Neuronal stem cell (in vitro differentiated cells): Measurements from ENCODE around the gene BLOC1S5.

Experiments used
- DNase-seq: peaks from one replicate; pipeline ENCODE4 v3.0.0-alpha.2; 2013; ENCODE audit warnings: low spot score
- H2AFZ ChIP-seq: one replicate; pipeline ENCODE4 v1.6.1; 2013; ENCODE audit warnings: mild to moderate bottlenecking, low read length, inconsistent platforms
- H2AK5ac ChIP-seq: 2 replicates; pipeline ENCODE4 v1.6.1; 2013; ENCODE audit warnings: low read depth, mild to moderate bottlenecking, inconsistent platforms, low read length, moderate library complexity, mixed read lengths
- H2BK120ac ChIP-seq: 2 replicates; pipeline ENCODE4 v1.6.1; 2013; ENCODE audit warnings: low read depth, mild to moderate bottlenecking, inconsistent platforms, low read length, moderate library complexity, mixed read lengths
- H2BK12ac ChIP-seq: one replicate; pipeline ENCODE4 v1.6.1; 2013; ENCODE audit warnings: low read length, inconsistent platforms
- H2BK15ac ChIP-seq: 2 replicates; pipeline ENCODE4 v1.6.1; 2013; ENCODE audit warnings: mild to moderate bottlenecking, low read length, inconsistent platforms, mixed read lengths
- H2BK5ac ChIP-seq: one replicate; pipeline ENCODE4 v1.6.1; 2013; ENCODE audit warnings: inconsistent platforms, mild to moderate bottlenecking, low read length, moderate library complexity
- H3K14ac ChIP-seq: one replicate; pipeline ENCODE4 v1.6.1; 2013; ENCODE audit warnings: low read length, inconsistent platforms
- H3K18ac ChIP-seq: 2 replicates; pipeline ENCODE4 v1.6.1; 2013; ENCODE audit warnings: low read length, inconsistent platforms
- H3K23ac ChIP-seq: 2 replicates; pipeline ENCODE4 v1.6.1; 2013; ENCODE audit warnings: low read depth, mild to moderate bottlenecking, mixed read lengths, low read length, inconsistent platforms; ENCODE audit not compliant: poor library complexity
- H3K27ac ChIP-seq: replicated peaks from 3 replicates; pipeline ENCODE4 v1.5.1; 2013; ENCODE audit warnings: low read length, inconsistent platforms
- H3K27me3 ChIP-seq, 3 experiments: 2 replicates each; pipeline ENCODE4 v1.6.1; 2013; ENCODE audit warnings: low read length in 3 of 3, mild to moderate bottlenecking in 2 of 3, inconsistent platforms in 1 of 3, low read depth in 1 of 3, mixed read lengths in 1 of 3, moderate library complexity in 1 of 3; ENCODE audit not compliant: control insufficient read depth in 3 of 3, insufficient read depth in 3 of 3
- H3K36me3 ChIP-seq, 2 donors: replicated peaks in 1 of 2; 2 replicates each; pipeline ENCODE4 v1.6.1; 2013; ENCODE audit warnings: low read length in 2 of 2; ENCODE audit not compliant: control insufficient read depth in 2 of 2, insufficient read depth in 2 of 2
- H3K4ac ChIP-seq: 2 replicates; pipeline ENCODE4 v1.6.1; 2013; ENCODE audit warnings: inconsistent platforms, mild to moderate bottlenecking, low read length, moderate library complexity
- H3K4me1 ChIP-seq, 2 donors: 1 replicate in 1 of 2; 2 replicates in 1 of 2; pipeline ENCODE4 v1.6.1; 2013; ENCODE audit warnings: low read length in 2 of 2, low read depth in 1 of 2; ENCODE audit not compliant: control insufficient read depth in 2 of 2, insufficient read depth in 1 of 2
- H3K4me2 ChIP-seq: one replicate; pipeline ENCODE4 v1.6.1; 2013; ENCODE audit warnings: mild to moderate bottlenecking, low read length, inconsistent platforms; ENCODE audit not compliant: insufficient read depth, poor library complexity, severe bottlenecking
- H3K4me3 ChIP-seq, 2 donors: 2 replicates each; pipeline ENCODE4 v1.5.1; 2013; ENCODE audit warnings: low read length in 2 of 2, mild to moderate bottlenecking in 2 of 2, inconsistent platforms in 1 of 2, moderate library complexity in 1 of 2
- H3K79me1 ChIP-seq: one replicate; pipeline ENCODE4 v1.6.1; 2013; ENCODE audit warnings: low read depth, mild to moderate bottlenecking, inconsistent platforms, low read length, moderate library complexity
- H3K9ac ChIP-seq: one replicate; pipeline ENCODE4 v1.6.1; 2013; ENCODE audit warnings: mild to moderate bottlenecking, low read depth, low read length, inconsistent platforms; ENCODE audit not compliant: poor library complexity
- H3K9me3 ChIP-seq, 2 donors: replicated peaks in 1 of 2; 2 replicates each; pipeline versions ENCODE3 to v1.6.1; 2013; ENCODE audit warnings: low read length in 2 of 2, mild to moderate bottlenecking in 2 of 2, inconsistent platforms in 1 of 2, low read depth in 1 of 2, mixed read lengths in 1 of 2, moderate library complexity in 1 of 2; ENCODE audit not compliant: control insufficient read depth in 2 of 2, insufficient read depth in 1 of 2
- H4K8ac ChIP-seq: one replicate; pipeline ENCODE4 v1.6.1; 2013; ENCODE audit warnings: low read depth, mild to moderate bottlenecking, inconsistent platforms, low read length, moderate library complexity
- H4K91ac ChIP-seq: one replicate; pipeline ENCODE4 v1.6.1; 2013; ENCODE audit warnings: low read length, low read depth, mild to moderate bottlenecking, inconsistent platforms; ENCODE audit not compliant: poor library complexity
- WGBS, 2 donors: extraction: QIAGEN DNeasy Blood & Tissue Kit; methylation state at CpG; one replicate each; pipeline ENCODE4 v1.1.7; 2013; ENCODE audit warnings: missing lambda C conversion rate in 2 of 2, mixed read lengths in 1 of 2; ENCODE audit not compliant: insufficient read length in 2 of 2, insufficient replicate concordance in 1 of 2; ENCODE audit errors: extremely low coverage in 2 of 2; 5-methylcytosine and 5-hydroxymethylcytosine counted together

The BLOC1S5 gene

GRCh38 chr6:7978736-7979135 lies 85.5 kb downstream of the BLOC1S5 start:
- Histone ChIP-seq H4K8ac (no peak overlapping the region), H3K14ac (no peak overlapping the region), H2AFZ (no peak overlapping the region), H3K4me2 (no peak overlapping the region), H3K18ac (no peak overlapping the region), H3K9ac (no peak overlapping the region), H4K91ac (no peak overlapping the region), H3K4me1 (peaks cover 0 to 9% of the 10 kb centered on the region in 2 donors), H2BK15ac (no peak overlapping the region), H2BK5ac (no peak overlapping the region), H2BK12ac (no peak overlapping the region), H2BK120ac (no peak overlapping the region), H3K9me3 (peaks cover 2 to 46% of the 10 kb centered on the region in 2 donors), H3K36me3 (no peaks in the 10 kb centered on the region), H2AK5ac (no peak overlapping the region), H3K23ac (no peak overlapping the region), H3K4ac (no peak overlapping the region), H3K79me1 (no peaks in the 10 kb centered on the region), H3K27ac (no peak overlapping the region), H3K27me3 (peaks cover 0 to 89% (median 0%) of the 10 kb centered on the region in 3 experiments), H3K4me3 (no peak overlapping the region)
- no CpG with 5 or more reads among the region's 3 CpGs for WGBS, 2 donors
- peak; percentile 76 for DNase-seq

- no peak overlapping the region for H3K4me2 ChIP-seq
- DNase-seq, result no peak
- peak overlapping the region in 1 of 2 donors; percentile 36 for H3K4me3 ChIP-seq
- no peak overlapping the region for H3K27ac ChIP-seq
- no peak overlapping the region for H2BK15ac ChIP-seq
- H4K91ac ChIP-seq, result no peak overlapping the region
- H3K23ac ChIP-seq, result no peak overlapping the region
- peaks cover 2 to 49% of the 10 kb centered on the region in 2 donors for H3K9me3 ChIP-seq
- H3K79me1 ChIP-seq, result no peaks in the 10 kb centered on the region
- no CpG with 5 or more reads among the region's 8 CpGs for WGBS, 2 donors
- no peak overlapping the region for H2BK12ac ChIP-seq
- H3K4me1 ChIP-seq, result peaks cover 0 to 9% of the 10 kb centered on the region in 2 donors
- no peak overlapping the region for H2BK120ac ChIP-seq
- H3K14ac ChIP-seq, result no peak overlapping the region
- no peak overlapping the region for H2AFZ ChIP-seq
- no peak overlapping the region for H3K9ac ChIP-seq
- H2BK5ac ChIP-seq, result no peak overlapping the region
- H3K4ac ChIP-seq, result no peak overlapping the region
- H3K18ac ChIP-seq, result no peak overlapping the region
- peaks cover 0 to 91% (median 0%) of the 10 kb centered on the region in 3 experiments for H3K27me3 ChIP-seq
- no peak overlapping the region for H4K8ac ChIP-seq
- no peaks in the 10 kb centered on the region for H3K36me3 ChIP-seq
- no peak overlapping the region for H2AK5ac ChIP-seq
These were observed 87.6 kb downstream of the BLOC1S5 start for GRCh38 chr6:7976485-7977056.

- Histone ChIP-seq H3K36me3 (no peaks in the 10 kb centered on the region), H2BK12ac (no peak overlapping the region), H3K18ac (peak overlapping the region; percentile 27), H3K4ac (no peak overlapping the region), H3K4me3 (no peak overlapping the region), H3K9me3 (peaks cover 2 to 45% of the 10 kb centered on the region in 2 donors), H3K23ac (no peak overlapping the region), H2BK15ac (no peak overlapping the region), H2BK5ac (no peak overlapping the region), H3K9ac (no peak overlapping the region), H3K27me3 (peaks cover 0 to 90% (median 0%) of the 10 kb centered on the region in 3 experiments), H4K91ac (no peak overlapping the region), H2BK120ac (no peak overlapping the region), H3K14ac (no peak overlapping the region), H4K8ac (no peak overlapping the region), H3K4me1 (peaks cover 0 to 9% of the 10 kb centered on the region in 2 donors), H2AFZ (no peak overlapping the region), H3K27ac (no peak overlapping the region), H2AK5ac (no peak overlapping the region), H3K79me1 (no peaks in the 10 kb centered on the region), H3K4me2 (no peak overlapping the region)
- no peak for DNase-seq
- no CpG with 5 or more reads among the region's 8 CpGs for WGBS, 2 donors
These were observed 88.4 kb downstream of the BLOC1S5 start for GRCh38 chr6:7975764-7976146.

GRCh38 chr6:7974938-7975763 lies 89.0 kb downstream of the BLOC1S5 start:
- no peak overlapping the region for H3K4me2 ChIP-seq
- no peak overlapping the region for H2BK120ac ChIP-seq
- no peak overlapping the region for H4K91ac ChIP-seq
- DNase-seq, result no peak
- H3K18ac ChIP-seq, result peak overlapping the region; percentile 0
- H3K4me3 ChIP-seq, result no peak overlapping the region
- peaks cover 0 to 90% (median 0%) of the 10 kb centered on the region in 3 experiments for H3K27me3 ChIP-seq
- H2AK5ac ChIP-seq, result no peak overlapping the region
- no peaks in the 10 kb centered on the region for H3K79me1 ChIP-seq
- H3K14ac ChIP-seq, result no peak overlapping the region
- no peaks in the 10 kb centered on the region for H3K36me3 ChIP-seq
- no CpG with 5 or more reads among the region's 18 CpGs for WGBS, 2 donors
- no peak overlapping the region for H2BK15ac ChIP-seq
- H3K23ac ChIP-seq, result no peak overlapping the region
- no peak overlapping the region for H4K8ac ChIP-seq
- H2BK5ac ChIP-seq, result no peak overlapping the region
- no peak overlapping the region for H2AFZ ChIP-seq
- peaks cover 3 to 45% of the 10 kb centered on the region in 2 donors for H3K9me3 ChIP-seq
- H3K27ac ChIP-seq, result no peak overlapping the region
- H2BK12ac ChIP-seq, result peak overlapping the region; percentile 68
- H3K4me1 ChIP-seq, result peaks cover 0 to 9% of the 10 kb centered on the region in 2 donors
- H3K4ac ChIP-seq, result no peak overlapping the region
- H3K9ac ChIP-seq, result no peak overlapping the region
